NCI-H2171 treated with DMSO at 0.1 percent for 48 hours (cell line): Measurements from ENCODE around the gene ZMYND8.
"Not testable (repeated sequence)": the region's sequence is repeated elsewhere in the genome, so short reads cannot be mapped to it uniquely, and the experiment has no call there.

Experiments used
- DNase-seq: peaks from one replicate; lab custom pipeline; 2025; lab: John Stamatoyannopoulos, UW

Gene ZMYND8

GRCh38 chr20:47225458-47225857, 131.0 kb downstream of the ZMYND8 start:
- DNase-seq = no peak

DNA sequence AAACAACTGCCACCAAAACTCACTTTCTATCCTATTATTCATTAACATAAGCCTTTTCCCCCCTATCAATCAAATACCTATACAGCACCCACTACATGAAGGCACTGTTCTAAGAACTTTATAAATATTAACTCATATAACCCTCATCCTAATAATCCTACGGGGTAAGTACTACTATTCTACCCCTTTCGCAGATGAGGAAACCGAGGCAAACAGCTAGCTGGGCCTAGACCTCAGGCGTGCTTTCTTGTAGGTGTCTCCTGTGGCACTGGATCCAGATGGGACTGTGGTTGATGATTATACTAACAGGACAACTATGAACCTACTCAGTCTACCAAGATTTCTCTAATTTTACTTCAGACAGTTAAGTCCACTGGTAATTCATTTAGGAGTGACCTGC, 131.6 kb downstream of the ZMYND8 start:
- DNase-seq = no peak

- no peak for DNase-seq
These were observed 132.2 kb downstream of the ZMYND8 start for GRCh38 chr20:47224300-47224791.

DNA sequence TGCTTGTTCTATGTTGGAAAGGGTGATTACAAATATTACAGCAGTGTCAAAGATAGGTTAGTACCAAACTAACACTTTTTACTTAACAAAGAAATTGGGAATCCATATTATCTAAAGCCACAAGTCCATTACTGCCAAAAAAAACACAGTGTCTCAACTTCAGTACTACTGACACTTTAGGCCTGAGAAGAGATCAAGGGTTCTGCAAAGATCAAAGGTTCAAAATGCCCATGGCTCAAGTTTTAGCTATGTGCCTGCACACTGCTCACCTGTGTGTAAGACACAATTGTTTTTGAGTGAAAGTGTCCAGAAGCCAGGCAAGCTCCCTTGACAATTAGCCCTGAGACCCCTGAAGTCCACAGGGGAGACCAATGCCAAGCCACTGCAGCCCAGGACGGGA, 132.6 kb downstream of the ZMYND8 start:
- DNase-seq = no peak

GRCh38 chr20:47222468-47223119, 133.9 kb downstream of the ZMYND8 start:
- no peak for DNase-seq

DNA sequence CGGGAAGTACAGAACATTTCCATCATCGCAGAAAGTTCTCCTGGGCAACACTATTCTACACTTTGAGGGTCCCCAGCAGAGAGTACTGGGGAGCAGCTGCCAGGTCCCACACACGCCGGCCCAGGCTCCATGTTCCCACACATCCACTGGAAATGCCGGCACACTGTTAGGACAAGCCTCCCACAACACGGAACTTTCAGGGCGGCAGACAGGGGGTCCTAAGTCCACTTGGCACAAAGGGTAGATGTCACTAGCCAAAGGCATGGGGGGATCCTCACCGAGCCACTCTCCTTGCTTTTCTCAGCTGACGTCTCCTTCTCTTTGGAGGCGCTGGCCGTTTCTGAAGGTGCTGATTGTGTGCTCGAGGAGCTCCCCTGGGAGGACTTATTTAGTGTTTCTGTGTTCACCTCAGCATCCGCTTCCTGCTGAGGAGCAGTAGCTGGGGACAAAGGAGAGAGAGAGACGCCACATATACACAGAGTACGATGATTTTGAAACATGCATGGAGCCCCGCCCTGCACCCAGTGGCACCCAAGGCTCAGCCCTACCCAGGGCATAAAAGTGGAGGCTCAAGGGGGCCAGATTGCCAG, 135.4 kb downstream of the ZMYND8 start:
- no peak for DNase-seq

DNA sequence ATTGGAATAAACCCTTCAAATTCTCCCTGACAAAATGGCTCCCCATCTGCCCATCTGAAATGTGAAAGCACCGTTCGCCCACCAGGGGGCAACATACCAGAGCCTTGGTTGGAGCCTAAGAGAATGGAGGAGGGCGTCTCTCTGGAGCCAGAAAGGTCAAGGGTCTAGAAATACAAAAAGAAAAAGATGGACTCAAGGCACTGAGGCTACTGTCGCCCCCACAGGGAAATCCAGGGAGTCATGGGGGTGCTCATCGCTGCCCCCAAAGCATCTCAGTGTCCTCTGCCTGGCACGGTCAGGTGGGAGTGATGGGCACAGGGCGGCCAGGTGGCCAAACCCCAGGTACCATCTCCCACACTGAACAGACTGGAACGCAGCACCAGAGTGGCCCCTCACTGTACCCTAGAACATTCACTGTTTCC, 136.3 kb downstream of the ZMYND8 start:
- no peak for DNase-seq

GRCh38 chr20:47217482-47218446, 138.7 kb downstream of the ZMYND8 start:
- no peak for DNase-seq

- peak; percentile 56 for DNase-seq
These were observed 139.6 kb downstream of the ZMYND8 start for GRCh38 chr20:47216819-47217410.

- no peak for DNase-seq
These were observed 140.7 kb downstream of the ZMYND8 start for GRCh38 chr20:47215653-47216397.

DNA sequence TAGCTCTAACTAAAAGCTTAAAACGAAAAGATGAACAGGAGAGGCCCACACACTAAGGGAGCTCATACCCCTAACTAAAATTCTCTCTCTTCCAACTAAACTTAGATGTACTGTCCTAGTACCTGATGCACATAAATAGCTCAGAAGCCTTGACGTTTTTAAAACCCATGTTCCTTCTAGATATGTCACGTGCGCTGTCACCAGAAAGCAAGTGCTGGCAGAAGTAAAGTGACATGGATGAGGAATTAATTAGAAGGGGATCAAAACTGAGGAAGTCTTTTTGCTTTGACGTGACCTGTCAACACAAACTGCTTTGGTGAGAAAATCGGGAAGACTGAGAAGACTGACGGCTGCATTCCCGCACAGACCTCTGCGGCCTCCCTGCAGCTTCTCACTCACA, 142.5 kb downstream of the ZMYND8 start:
- DNase-seq = no peak

- DNase-seq = no peak
These were observed 143.8 kb downstream of the ZMYND8 start for GRCh38 chr20:47212606-47213207.

GRCh38 chr20:47211036-47211435, 145.5 kb downstream of the ZMYND8 start:
- DNase-seq = no peak

GRCh38 chr20:47210470-47210869, 146.0 kb downstream of the ZMYND8 start:
- no peak for DNase-seq

DNA sequence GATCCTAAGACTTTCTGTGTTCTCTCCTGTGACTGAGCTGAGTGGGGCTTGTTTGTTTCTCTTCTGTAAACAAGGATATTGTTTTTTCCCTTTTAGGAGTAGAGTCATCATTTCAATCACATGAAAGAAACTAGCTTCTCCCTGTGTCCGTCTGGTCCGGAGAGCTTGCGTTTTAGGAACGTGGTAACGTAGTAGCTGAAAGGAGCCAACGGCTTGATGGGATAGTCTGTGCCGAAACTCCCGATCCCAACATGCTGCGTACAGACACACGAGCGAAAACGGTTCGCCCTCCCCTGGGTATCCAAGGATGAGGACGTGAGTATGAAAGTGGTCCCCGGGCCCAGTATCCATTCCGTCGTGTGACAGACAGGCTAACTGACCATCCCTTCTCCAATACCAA, 146.5 kb downstream of the ZMYND8 start:
- DNase-seq = no peak

DNA sequence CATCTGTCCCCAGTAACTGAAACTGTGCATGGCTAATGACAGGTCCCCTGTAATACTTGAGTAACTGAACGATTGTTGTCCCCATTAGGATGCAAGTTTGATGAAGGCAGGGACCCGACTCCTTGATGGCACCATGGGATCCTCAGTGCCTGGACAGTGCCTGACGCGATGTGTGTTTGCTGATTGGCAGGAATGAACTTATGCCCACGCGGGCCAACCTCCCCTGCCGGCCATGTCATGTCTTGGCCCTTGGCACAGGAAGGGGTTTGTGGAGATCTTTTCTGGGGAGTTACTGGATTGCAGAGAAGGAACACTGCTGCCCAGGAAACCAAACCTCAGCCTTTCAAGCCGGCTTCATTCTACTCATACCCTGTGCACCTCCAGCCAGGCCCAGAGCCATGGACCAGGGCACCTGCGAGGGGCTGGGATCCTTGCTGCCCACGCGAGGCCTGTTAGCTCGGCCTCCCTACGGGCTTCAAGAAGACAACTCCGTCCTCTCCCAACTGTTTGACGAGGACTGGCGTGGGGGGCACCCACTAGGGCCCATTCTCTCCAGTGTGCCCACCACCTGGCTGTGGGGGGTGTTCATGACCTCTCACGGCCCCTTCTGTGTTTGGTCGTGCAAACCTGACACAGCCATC, 147.8 kb downstream of the ZMYND8 start:
- DNase-seq = no peak

DNA sequence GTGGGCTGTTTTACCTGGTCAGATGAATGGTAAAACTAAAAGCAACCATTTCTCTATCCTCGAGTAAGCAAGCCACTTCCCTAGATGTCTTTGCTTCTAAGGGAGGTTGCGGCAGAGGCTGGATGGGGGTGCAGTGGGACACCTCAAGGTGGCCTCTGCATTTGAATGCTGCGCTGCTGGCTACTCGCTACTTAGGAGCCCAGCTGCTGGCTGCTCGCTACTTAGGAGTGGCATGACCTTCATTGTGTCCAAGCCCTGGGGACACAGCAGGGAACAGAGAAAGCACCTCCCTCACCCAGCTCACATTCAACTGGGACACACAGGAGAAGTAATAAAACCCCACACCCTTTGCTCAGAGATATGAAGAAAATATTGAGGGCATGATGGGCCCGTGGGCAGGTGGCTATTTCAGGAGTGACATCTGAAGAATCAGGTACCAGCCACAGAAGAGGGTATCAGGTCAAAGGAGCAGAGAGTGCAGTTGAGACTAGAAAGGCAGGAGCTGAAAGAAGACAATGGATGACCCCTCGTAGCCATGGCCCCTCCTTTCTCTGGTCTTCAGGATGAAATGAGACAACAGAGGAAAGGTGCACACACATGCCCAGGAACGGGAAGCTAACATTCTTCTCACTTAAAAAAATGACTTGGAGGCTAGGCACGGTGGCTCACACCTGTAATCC, 149.4 kb downstream of the ZMYND8 start:
- no peak for DNase-seq

- not testable (repeated sequence) for DNase-seq
These were observed 149.9 kb downstream of the ZMYND8 start for GRCh38 chr20:47206552-47206951.

- peak; percentile 99 for DNase-seq
These were observed 150.8 kb downstream of the ZMYND8 start for GRCh38 chr20:47205577-47206123.

DNA sequence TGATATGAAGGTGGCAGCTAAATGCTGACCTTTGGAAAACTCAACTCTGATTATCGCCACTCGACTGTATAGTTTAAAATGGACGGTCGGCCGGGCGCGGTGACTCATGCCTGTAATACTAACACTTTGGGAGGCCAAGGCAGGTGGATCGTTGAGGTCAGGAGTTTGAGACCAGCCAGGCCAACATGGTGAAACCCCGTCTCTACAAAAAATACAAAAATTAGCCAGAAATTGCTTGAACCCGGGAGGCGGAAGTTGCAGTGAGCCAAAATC, 151.7 kb downstream of the ZMYND8 start:
- not testable (repeated sequence) for DNase-seq
